Measurements from ENCODE around the gene CERS2. TPM values are rescaled to one million over a fixed set of nuclear protein-coding genes. Genes with fewer than 3 reads are reported as not detected.

Gene CERS2
- total and polyA plus RNA-seq, 2 of the 8 experiments (the other 6 are each of a cell fraction or from before 2014, with no cell fraction given), result 216 to 237 TPM

- TF ChIP-seq CTCF (IDR thresholded peaks at IDR 0.05; ENCODE audit: control extremely low read depth in 1 of 3, insufficient read depth in 1 of 3, low read depth in 1 of 3, low read length in 3 of 3) (peak; percentile 15 to 42 (median 33)), JUN (IDR thresholded peaks at IDR 0.05; ENCODE audit: low read depth, low read length) (no peak), SIN3A (conservative IDR thresholded peaks at IDR 0.05 in 1 of 2, IDR thresholded peaks at IDR 0.05 in 1 of 2; ENCODE audit: low read depth in 1 of 2, low read length in 2 of 2) (0 out of 4 replicates have a peak, but pooled peaks of 1 of the 2 experiments have one; percentile 23), USF2 (IDR thresholded peaks at IDR 0.05; ENCODE audit: low read length) (peak; percentile 28; the same call in 1 of the 2 replicates), MAX (IDR thresholded peaks at IDR 0.05) (peak; percentile 25; the same call in 1 of the 2 replicates), KDM1A (IDR thresholded peaks at IDR 0.05; ENCODE audit: borderline replicate concordance, low read length) (no peak)
These were observed 2.8 kb downstream of the CERS2 start (continued) for GRCh38 chr1:150971583-150972416.

Measured in H1 (cell line).